Upper lobe of left lung (tissue), 6 donors: ENCODE data around the gene NDUFA7. TPM values are rescaled to one million over a fixed set of nuclear protein-coding genes. Genes with fewer than 3 reads are reported as not detected.
"Not testable (repeated sequence)": the region's sequence is repeated elsewhere in the genome, so short reads cannot be mapped to it uniquely, and the experiment has no call there.

Source experiments
- ATAC-seq, 2 donors: fragments of 200-7000 bp; cut with Tn5 transposase; one replicate each; pipeline ENCODE4 v1.9.1; 2022; ENCODE audit warnings: mild to moderate bottlenecking in 2 of 2, moderate library complexity in 2 of 2; ENCODE audit not compliant: low FRiP score in 2 of 2
- DNase-seq, 2 donors: peaks; one replicate each; pipeline ENCODE4 v3.0.0-alpha.2; 2019 to 2020
- H3K27ac ChIP-seq, 4 donors: fragments of 200-600 bp; sonication (generic); one replicate each; pipeline ENCODE4 v1.5.1; 2016 to 2019
- H3K27me3 ChIP-seq, 4 donors: fragments of 200-600 bp; sonication (generic); one replicate each; pipeline ENCODE4 v1.5.1; 2017 to 2019
- H3K36me3 ChIP-seq, 4 donors: fragments of 200-600 bp; sonication (generic); one replicate each; pipeline ENCODE4 v1.5.1; 2016 to 2019
- H3K4me1 ChIP-seq, 4 donors: fragments of 200-600 bp; sonication (generic); one replicate each; pipeline ENCODE4 v1.5.1; 2018 to 2019
- H3K4me3 ChIP-seq, 4 donors: fragments of 200-600 bp; sonication (generic); one replicate each; pipeline ENCODE4 v1.5.1; 2017 to 2019; ENCODE audit warnings: mild to moderate bottlenecking in 2 of 4, moderate library complexity in 1 of 4
- H3K9me3 ChIP-seq, 4 donors: fragments of 200-600 bp; sonication (generic); one replicate each; pipeline ENCODE4 v1.5.1; 2018 to 2019
- CTCF ChIP-seq, 6 experiments: fragments of 450-650 bp in 4 of 6; fragments of 200-600 bp in 2 of 6; sonication (generic) in 2 of 6; IDR thresholded peaks; one replicate each; pipeline ENCODE4 v1.5.1; 2016 to 2019; ENCODE audit warnings: antibody characterized with exemption in 6 of 6
- EP300 ChIP-seq, 4 donors: sonication (generic); formaldehyde crosslinking; IDR thresholded peaks; one replicate each; pipeline ENCODE4 v1.5.1; 2017; ENCODE audit warnings: antibody characterized with exemption in 4 of 4, control low read depth in 2 of 4
- POLR2A ChIP-seq, 4 donors: fragments of 450-650 bp; IDR thresholded peaks; one replicate each; pipeline ENCODE4 v1.5.1; 2016 to 2017; ENCODE audit warnings: antibody characterized with exemption in 4 of 4, mild to moderate bottlenecking in 2 of 4
- POLR2AphosphoS5 ChIP-seq, 2 donors: sonication (generic); formaldehyde crosslinking; IDR thresholded peaks; one replicate each; pipeline ENCODE4 v1.5.1; 2017; ENCODE audit warnings: antibody characterized with exemption in 2 of 2
- WGBS, 2 donors: methylation state at CpG; one replicate each; pipeline ENCODE4 v1.1.5; 2017 to 2018; 5-methylcytosine and 5-hydroxymethylcytosine counted together
- total RNA-seq, 6 donors: library from RNA; depleted of rRNA in 4 of 6; stranded (reverse); fragments of >200 nt in 4 of 6; gene quantifications; one replicate each; pipeline versions ENCODE4 v1.1.0 to v1.2.1, GENCODE V29; 2016 to 2021
- donor health status: DM: no; HTN: no; CAD: no; lungs with moderate emphysema.
- donor health status: DM: no; HTN: yes; CAD: no; lungs with severe emphysema.

NDUFA7 gene
- total RNA-seq, 6 donors from 2014 or later = 13.6 to 50.9 (median 31.1) TPM

GRCh38 chr19:8321986-8322637 is 937 bp upstream of the NDUFA7 start:
- no peak for TF ChIP-seq CTCF (IDR thresholded peaks at IDR 0.05)
- no peak for TF ChIP-seq EP300 (IDR thresholded peaks at IDR 0.05)
- no peak for TF ChIP-seq POLR2AphosphoS5 (IDR thresholded peaks at IDR 0.05)
- TF ChIP-seq POLR2A (IDR thresholded peaks at IDR 0.05) = no peak
- H3K4me3 ChIP-seq = peak overlapping the region; percentile 57 to 82 (median 70)
- H3K27me3 ChIP-seq = no peaks in the 10 kb centered on the region
- H3K36me3 ChIP-seq = peaks cover 0 to 35% (median 19%) of the 10 kb centered on the region in 4 donors
- H3K4me1 ChIP-seq = peaks cover 26 to 42% (median 32%) of the 10 kb centered on the region in 4 donors
- no peak for DNase-seq
- H3K9me3 ChIP-seq = no peaks in the 10 kb centered on the region
- H3K27ac ChIP-seq = peak overlapping the region; percentile 89 to 95 (median 92)
- 18 to 23% methylated on average over 30 of the region's 30 CpGs for WGBS, 2 donors
- ATAC-seq = no peak

GRCh38 chr19:8320564-8321066 is 560 bp downstream of the NDUFA7 start:
- TF ChIP-seq CTCF (IDR thresholded peaks at IDR 0.05) (no peak), EP300 (IDR thresholded peaks at IDR 0.05) (no peak)
- DNase-seq (no peak), ATAC-seq (peak; percentile 1 to 3)
- no peaks in the 10 kb centered on the region for H3K9me3 ChIP-seq
- no peaks in the 10 kb centered on the region for H3K27me3 ChIP-seq
- H3K4me1 ChIP-seq = peaks cover 34 to 43% (median 39%) of the 10 kb centered on the region in 4 donors
- H3K36me3 ChIP-seq = peaks cover 0 to 39% (median 23%) of the 10 kb centered on the region in 4 donors
- H3K4me3 ChIP-seq = peak overlapping the region; percentile 57 to 82 (median 70)
- peak overlapping the region; percentile 89 to 95 (median 92) for H3K27ac ChIP-seq
- WGBS, 2 donors = 1 to 2% methylated on average over 12 to 16 of the region's 16 CpGs

GRCh38 chr19:8319807-8320520 is 1.2 kb downstream of the NDUFA7 start:
- no peak for TF ChIP-seq CTCF (IDR thresholded peaks at IDR 0.05)
- TF ChIP-seq POLR2A (IDR thresholded peaks at IDR 0.05) = no peak
- TF ChIP-seq EP300 (IDR thresholded peaks at IDR 0.05) = no peak
- TF ChIP-seq POLR2AphosphoS5 (IDR thresholded peaks at IDR 0.05) = no peak
- Histone ChIP-seq H3K4me1 (peaks cover 34 to 49% (median 41%) of the 10 kb centered on the region in 4 donors), H3K27ac (peak overlapping the region in 3 of 4 donors; percentile 89 to 92 (median 91)), H3K27me3 (no peaks in the 10 kb centered on the region), H3K36me3 (peaks cover 0 to 44% (median 27%) of the 10 kb centered on the region in 4 donors), H3K9me3 (no peaks in the 10 kb centered on the region), H3K4me3 (peak overlapping the region in 3 of 4 donors; percentile 57 to 82 (median 64))
- DNase-seq = no peak
- ATAC-seq = no peak
- 85 to 86% methylated on average over 19 of the region's 19 CpGs for WGBS, 2 donors

GRCh38 chr19:8318835-8319234 is 2.3 kb downstream of the NDUFA7 start:
- not testable (repeated sequence) for ATAC-seq, H3K9me3 ChIP-seq, DNase-seq, H3K27me3 ChIP-seq, H3K27ac ChIP-seq, H3K4me3 ChIP-seq
- H3K36me3 ChIP-seq = peaks cover 0 to 43% (median 28%) of the 10 kb centered on the region in 4 donors
- H3K4me1 ChIP-seq = peaks cover 28 to 53% (median 35%) of the 10 kb centered on the region in 4 donors
- 78 to 83% methylated on average over 9 of the region's 9 CpGs for WGBS, 2 donors

- Histone ChIP-seq H3K36me3 (peaks cover 0 to 45% (median 22%) of the 10 kb centered on the region in 4 donors), H3K4me1 (peaks cover 24 to 42% (median 30%) of the 10 kb centered on the region in 4 donors), H3K27ac (peak overlapping the region in 2 of 4 donors; percentile 65 to 72), H3K4me3 (no peak overlapping the region), H3K9me3 (no peaks in the 10 kb centered on the region), H3K27me3 (no peaks in the 10 kb centered on the region)
- DNase-seq (no peak), ATAC-seq (no peak)
- WGBS, 2 donors = 82 to 83% methylated on average over 13 to 14 of the region's 14 CpGs
- TF ChIP-seq POLR2AphosphoS5 (IDR thresholded peaks at IDR 0.05) = no peak
- no peak for TF ChIP-seq EP300 (IDR thresholded peaks at IDR 0.05)
- no peak for TF ChIP-seq CTCF (IDR thresholded peaks at IDR 0.05)
- no peak for TF ChIP-seq POLR2A (IDR thresholded peaks at IDR 0.05)
Measured at GRCh38 chr19:8316351-8317125, 4.6 kb downstream of the NDUFA7 start.

- Histone ChIP-seq H3K4me1 (peaks cover 22 to 42% (median 26%) of the 10 kb centered on the region in 4 donors), H3K36me3 (peaks cover 0 to 57% (median 27%) of the 10 kb centered on the region in 4 donors), H3K27ac (peak overlapping the region; percentile 46 to 83 (median 60))
- H3K9me3 ChIP-seq, H3K4me3 ChIP-seq, H3K27me3 ChIP-seq, ATAC-seq, DNase-seq: not testable (repeated sequence)
- 70 to 76% methylated on average over 11 of the region's 11 CpGs for WGBS, 2 donors
Measured at GRCh38 chr19:8314981-8315640, 6.1 kb downstream of the NDUFA7 start.
